IMR-90 (cell line): Measurements from ENCODE around the gene PCDHGA8. TPM values are rescaled to one million over a fixed set of nuclear protein-coding genes. Genes with fewer than 3 reads are reported as not detected.

ENCODE experiments used
- ATAC-seq: fragments of 200-7000 bp; cut with Tn5 transposase; 2 replicates; pipeline ENCODE4 v1.9.1; 2020; ENCODE audit warnings: low read depth, mild to moderate bottlenecking, moderate library complexity
- BruUV-seq: library from RNA; stranded (reverse); fragments of 400-500 nt; replicated peaks from 2 replicates; lab custom pipeline; 2021; lab: Mats Ljungman, UMichigan
- CTCF ChIA-PET: fragments of 300-600 bp; formaldehyde crosslinking; extraction: SDS; loops from one replicate; lab custom pipeline; 2021; ENCODE audit warnings: antibody characterized with exemption; lab: Yijun Ruan, JAX
- POLR2A ChIA-PET: fragments of 300-600 bp; sonication (Branson Sonifier 250); formaldehyde crosslinking; loops from one replicate; lab custom pipeline; 2022; ENCODE audit warnings: antibody characterized with exemption; ENCODE audit not compliant: unreplicated experiment; lab: Charles Lee
- DNase-seq: peaks from one replicate; pipeline ENCODE4 v3.0.0; 2013
- H2AFZ ChIP-seq: replicated peaks from 2 replicates; pipeline ENCODE3; 2013; ENCODE audit warnings: low read length, mild to moderate bottlenecking; ENCODE audit not compliant: poor library complexity
- H2AK5ac ChIP-seq: 2 replicates; pipeline ENCODE4 v1.6.1; 2013; ENCODE audit warnings: low read depth, low read length, inconsistent platforms
- H2AK9ac ChIP-seq: replicated peaks from 2 replicates; pipeline ENCODE3; 2013; ENCODE audit warnings: mild to moderate bottlenecking, low read depth, low read length, moderate library complexity; ENCODE audit not compliant: poor library complexity
- H2BK120ac ChIP-seq: 2 replicates; pipeline ENCODE4 v1.6.1; 2013; ENCODE audit warnings: low read depth, low read length, inconsistent platforms
- H2BK15ac ChIP-seq: 3 replicates; pipeline ENCODE4 v1.6.1; 2013; ENCODE audit warnings: low read depth, low read length, inconsistent platforms
- H2BK20ac ChIP-seq: 2 replicates; pipeline ENCODE4 v1.6.1; 2013; ENCODE audit warnings: low read depth, mild to moderate bottlenecking, inconsistent platforms, low read length, moderate library complexity
- H2BK5ac ChIP-seq: 2 replicates; pipeline ENCODE4 v1.6.1; 2013; ENCODE audit warnings: mild to moderate bottlenecking, low read depth, low read length, inconsistent platforms; ENCODE audit not compliant: poor library complexity, severe bottlenecking
- H3K14ac ChIP-seq: replicated peaks from 2 replicates; pipeline ENCODE4 v1.6.1; 2013; ENCODE audit warnings: low read depth, low read length, inconsistent platforms
- H3K18ac ChIP-seq: 2 replicates; pipeline ENCODE4 v1.6.1; 2013; ENCODE audit warnings: low read depth, low read length, control low read depth
- H3K23ac ChIP-seq: 2 replicates; pipeline ENCODE4 v1.6.1; 2013; ENCODE audit warnings: low read depth, low read length, inconsistent platforms
- H3K27ac ChIP-seq: 2 replicates; pipeline ENCODE4 v1.5.1; 2013; ENCODE audit warnings: mild to moderate bottlenecking, control low read depth, low read length; ENCODE audit not compliant: insufficient read depth
- H3K27me3 ChIP-seq: 2 replicates; pipeline ENCODE4 v1.6.1; 2013; ENCODE audit warnings: low read length; ENCODE audit not compliant: control insufficient read depth, insufficient read depth
- H3K36me3 ChIP-seq: 2 replicates; pipeline ENCODE4 v1.6.1; 2013; ENCODE audit warnings: low read length, mixed read lengths; ENCODE audit not compliant: control insufficient read depth, insufficient read depth
- H3K4ac ChIP-seq: 2 replicates; pipeline ENCODE4 v1.6.1; 2013; ENCODE audit warnings: low read depth, low read length, inconsistent platforms
- H3K4me1 ChIP-seq: 2 replicates; pipeline ENCODE4 v1.6.1; 2013; ENCODE audit warnings: low read length, mixed read lengths; ENCODE audit not compliant: control insufficient read depth, insufficient read depth
- H3K4me2 ChIP-seq: 2 replicates; pipeline ENCODE4 v1.6.1; 2013; ENCODE audit warnings: low read depth, mild to moderate bottlenecking, control low read depth, low read length, moderate library complexity
- H3K4me3 ChIP-seq: 2 replicates; pipeline ENCODE4 v1.5.1; 2013; ENCODE audit warnings: low read depth, mild to moderate bottlenecking, control low read depth, low read length, moderate library complexity; ENCODE audit not compliant: insufficient read depth
- H3K56ac ChIP-seq: 2 replicates; pipeline ENCODE4 v1.6.1; 2013; ENCODE audit warnings: low read length, inconsistent platforms; ENCODE audit not compliant: insufficient read depth; ENCODE audit errors: extremely low read depth
- H3K79me1 ChIP-seq, 2 experiments: 2 replicates each; pipeline ENCODE4 v1.6.1; 2013; ENCODE audit warnings: low read length in 2 of 2, inconsistent platforms in 1 of 2, low read depth in 1 of 2
- H3K9ac ChIP-seq: 2 replicates; pipeline ENCODE4 v1.6.1; 2013; ENCODE audit warnings: low read depth, low read length, control low read depth
- H3K9me1 ChIP-seq: 2 replicates; pipeline ENCODE4 v1.6.1; 2013; ENCODE audit warnings: low read length, inconsistent platforms; ENCODE audit not compliant: insufficient read depth
- H3K9me3 ChIP-seq: 2 replicates; pipeline ENCODE4 v1.6.1; 2013; ENCODE audit warnings: low read length; ENCODE audit not compliant: control insufficient read depth, insufficient read depth
- H4K20me1 ChIP-seq: 2 replicates; pipeline ENCODE4 v1.6.1; 2013; ENCODE audit warnings: low read length, inconsistent platforms; ENCODE audit not compliant: insufficient read depth
- H4K5ac ChIP-seq: 2 replicates; pipeline ENCODE4 v1.6.1; 2013; ENCODE audit warnings: mild to moderate bottlenecking, low read depth, low read length, control low read depth
- H4K8ac ChIP-seq, 2 experiments: 2 replicates each; pipeline ENCODE4 v1.6.1; 2013; ENCODE audit warnings: low read depth in 2 of 2, low read length in 2 of 2, control low read depth in 1 of 2, inconsistent platforms in 1 of 2
- H4K91ac ChIP-seq: 2 replicates; pipeline ENCODE4 v1.6.1; 2013; ENCODE audit warnings: low read depth, low read length, inconsistent platforms; ENCODE audit not compliant: insufficient read depth
- CHD1 ChIP-seq: IDR thresholded peaks from 2 replicates; pipeline ENCODE4 v1.6.1; 2012; ENCODE audit warnings: low read depth, low read length, improper control_type of control experiment
- ELK1 ChIP-seq: fragments of 150-350 bp; IDR thresholded peaks from 2 replicates; pipeline ENCODE4 v1.6.1; 2016; ENCODE audit warnings: low read depth, mild to moderate bottlenecking, low read length, moderate library complexity, borderline replicate concordance
- POLR2A ChIP-seq: IDR thresholded peaks from 2 replicates; pipeline ENCODE4 v1.6.1; 2012; ENCODE audit warnings: mild to moderate bottlenecking, low read depth, low read length
- RAD21 ChIP-seq: IDR thresholded peaks from 2 replicates; pipeline ENCODE4 v1.6.1; 2012; ENCODE audit warnings: low read length, improper control_type of control experiment
- RCOR1 ChIP-seq: IDR thresholded peaks from 2 replicates; pipeline ENCODE4 v1.6.1; 2012; ENCODE audit warnings: mild to moderate bottlenecking, low read length, improper control_type of control experiment; ENCODE audit not compliant: insufficient replicate concordance
- SMC3 ChIP-seq: fragments of 150-350 bp; IDR thresholded peaks from 2 replicates; pipeline ENCODE4 v1.6.1; 2016; ENCODE audit warnings: low read depth, mild to moderate bottlenecking, antibody characterized with exemption, low read length, moderate library complexity
- WGBS, 2 experiments: methylation state at CpG; one replicate each; pipeline versions ENCODE4 v1.1.5 to v1.1.7; 2013; ENCODE audit warnings: missing lambda C conversion rate in 2 of 2; ENCODE audit not compliant: insufficient read length in 1 of 2; ENCODE audit errors: extremely low coverage in 2 of 2; 5-methylcytosine and 5-hydroxymethylcytosine counted together
- dilution Hi-C: fragments of 300-500 bp; cut with HindIII; formaldehyde crosslinking; loops from one replicate; pipeline ENCODE4 v1.14.3; 2018; ENCODE audit warnings: low sequenced_read_pairs; ENCODE audit not compliant: unreplicated experiment
- in situ Hi-C: fragments of 300-500 bp; cut with MboI; formaldehyde crosslinking; loops from 3 replicates; pipeline ENCODE4 v1.14.3; 2019; ENCODE audit warnings: low sequenced_read_pairs, inconsistent platforms, mixed read lengths
- intact Hi-C: fragments of 100-400 bp; cut with micrococcal nuclease; formaldehyde crosslinking; loops from 2 replicates; pipeline ENCODE4 v1.10.0; 2022
- polyA plus RNA-seq, 3 experiments: library from polyadenylated mRNA; depleted of rRNA; stranded (reverse); fragments of >200 nt; gene quantifications; 2 replicates each; pipeline ENCODE4 v1.2.3, GENCODE V29; 2012; ENCODE audit warnings: low replicate concordance in 1 of 3
- total RNA-seq: library from RNA; depleted of rRNA; stranded (reverse); fragments of >200 nt; gene quantifications from 2 replicates; pipeline ENCODE4 v1.2.3, GENCODE V29; 2012

PCDHGA8 gene
- total and polyA plus RNA-seq, 2 of the 4 experiments (the other 2 are of a cell fraction) = 0.89 to 2.0 TPM

- TF ChIP-seq ELK1 = no peak
- TF ChIP-seq SMC3 = no peak
- TF ChIP-seq RCOR1 = no peak
Measured at GRCh38 chr5:141383345-141383744, 9.1 kb upstream of the PCDHGA8 start (continued).

GRCh38 chr5:141384471-141385267 lies 7.8 kb upstream of the PCDHGA8 start:
- Histone ChIP-seq H4K8ac (no peak overlapping the region), H3K27ac (no peak overlapping the region), H3K27me3 (no peaks in the 10 kb centered on the region), H3K4me1 (peaks cover 1% of the 10 kb centered on the region; the same call in 1 of the 2 replicates), H3K9ac (no peak overlapping the region), H2AK5ac (no peak overlapping the region), H3K9me1 (no peaks in the 10 kb centered on the region), H3K56ac (no peak overlapping the region), H2BK20ac (no peak overlapping the region), H2AK9ac (peak overlapping the region; percentile 89), H2BK5ac (no peak overlapping the region), H3K23ac (no peak overlapping the region), H3K9me3 (peaks cover 43% of the 10 kb centered on the region), H4K5ac (no peak overlapping the region), H3K36me3 (peaks cover 9% of the 10 kb centered on the region; the same call in 1 of the 2 replicates), H3K4me2 (no peak overlapping the region), H2BK120ac (no peak overlapping the region), H2AFZ (peak overlapping the region; percentile 2), H3K4me3 (no peak overlapping the region), H3K4ac (no peak overlapping the region), H2BK15ac (no peak overlapping the region), H4K91ac (no peak overlapping the region), H3K79me1 (peaks cover 7 to 13% of the 10 kb centered on the region in 2 experiments; a peak in 3 of 4 replicates), H4K20me1 (no peaks in the 10 kb centered on the region), H3K18ac (no peak overlapping the region), H3K14ac (no peak overlapping the region)
- ChIA-PET POLR2A (no interaction called here), CTCF (no interaction called here)
- DNase-seq (no peak), ATAC-seq (no peak)
- BruUV-seq = no TSS peak
- TF ChIP-seq POLR2A (no peak), RAD21 (no peak), CHD1 (no peak), RCOR1 (no peak), SMC3 (no peak)
- 59% methylated on average over 23 of the region's 43 CpGs; no CpG with 5 or more reads in 1 of the 2 experiments for WGBS, 2 experiments
- dilution Hi-C loops (no loop called here), in situ Hi-C loops (no loop called here), intact Hi-C loops (no loop called here)
